Upper lobe of left lung (tissue), 6 donors: ENCODE measurements around the gene SPRTN. TPM values are rescaled to one million over a fixed set of nuclear protein-coding genes. Genes with fewer than 3 reads are reported as not detected.

Experiments used
- ATAC-seq, 2 donors: fragments of 200-7000 bp; cut with Tn5 transposase; one replicate each; pipeline ENCODE4 v1.9.1; 2022; ENCODE audit warnings: mild to moderate bottlenecking in 2 of 2, moderate library complexity in 2 of 2; ENCODE audit not compliant: low FRiP score in 2 of 2
- DNase-seq, 2 donors: peaks; one replicate each; pipeline ENCODE4 v3.0.0-alpha.2; 2019 to 2020
- H3K27ac ChIP-seq, 4 donors: fragments of 200-600 bp; sonication (generic); one replicate each; pipeline ENCODE4 v1.5.1; 2016 to 2019
- H3K27me3 ChIP-seq, 4 donors: fragments of 200-600 bp; sonication (generic); one replicate each; pipeline ENCODE4 v1.5.1; 2017 to 2019
- H3K36me3 ChIP-seq, 4 donors: fragments of 200-600 bp; sonication (generic); one replicate each; pipeline ENCODE4 v1.5.1; 2016 to 2019
- H3K4me1 ChIP-seq, 4 donors: fragments of 200-600 bp; sonication (generic); one replicate each; pipeline ENCODE4 v1.5.1; 2018 to 2019
- H3K4me3 ChIP-seq, 4 donors: fragments of 200-600 bp; sonication (generic); one replicate each; pipeline ENCODE4 v1.5.1; 2017 to 2019; ENCODE audit warnings: mild to moderate bottlenecking in 2 of 4, moderate library complexity in 1 of 4
- H3K9me3 ChIP-seq, 4 donors: fragments of 200-600 bp; sonication (generic); one replicate each; pipeline ENCODE4 v1.5.1; 2018 to 2019
- EP300 ChIP-seq, 4 donors: sonication (generic); formaldehyde crosslinking; IDR thresholded peaks; one replicate each; pipeline ENCODE4 v1.5.1; 2017; ENCODE audit warnings: antibody characterized with exemption in 4 of 4, control low read depth in 2 of 4
- POLR2A ChIP-seq, 4 donors: fragments of 450-650 bp; IDR thresholded peaks; one replicate each; pipeline ENCODE4 v1.5.1; 2016 to 2017; ENCODE audit warnings: antibody characterized with exemption in 4 of 4, mild to moderate bottlenecking in 2 of 4
- POLR2AphosphoS5 ChIP-seq, 2 donors: sonication (generic); formaldehyde crosslinking; IDR thresholded peaks; one replicate each; pipeline ENCODE4 v1.5.1; 2017; ENCODE audit warnings: antibody characterized with exemption in 2 of 2
- WGBS, 2 donors: methylation state at CpG; one replicate each; pipeline ENCODE4 v1.1.5; 2017 to 2018; 5-methylcytosine and 5-hydroxymethylcytosine counted together
- total RNA-seq, 6 donors: library from RNA; depleted of rRNA in 4 of 6; stranded (reverse); fragments of >200 nt in 4 of 6; gene quantifications; one replicate each; pipeline versions ENCODE4 v1.1.0 to v1.2.1, GENCODE V29; 2016 to 2021
- TF ChIP-seq, protein P1 (sequence below), 6 experiments: fragments of 450-650 bp in 4 of 6; fragments of 200-600 bp in 2 of 6; sonication (generic) in 2 of 6; IDR thresholded peaks; one replicate each; pipeline ENCODE4 v1.5.1; 2016 to 2019; ENCODE audit warnings: antibody characterized with exemption in 6 of 6
- donor health status: DM: no; HTN: no; CAD: no; lungs with moderate emphysema.
- donor health status: DM: no; HTN: yes; CAD: no; lungs with severe emphysema.

The SPRTN gene
- total RNA-seq, 6 donors from 2014 or later, result 8.8 to 30.9 (median 17.2) TPM

DNA sequence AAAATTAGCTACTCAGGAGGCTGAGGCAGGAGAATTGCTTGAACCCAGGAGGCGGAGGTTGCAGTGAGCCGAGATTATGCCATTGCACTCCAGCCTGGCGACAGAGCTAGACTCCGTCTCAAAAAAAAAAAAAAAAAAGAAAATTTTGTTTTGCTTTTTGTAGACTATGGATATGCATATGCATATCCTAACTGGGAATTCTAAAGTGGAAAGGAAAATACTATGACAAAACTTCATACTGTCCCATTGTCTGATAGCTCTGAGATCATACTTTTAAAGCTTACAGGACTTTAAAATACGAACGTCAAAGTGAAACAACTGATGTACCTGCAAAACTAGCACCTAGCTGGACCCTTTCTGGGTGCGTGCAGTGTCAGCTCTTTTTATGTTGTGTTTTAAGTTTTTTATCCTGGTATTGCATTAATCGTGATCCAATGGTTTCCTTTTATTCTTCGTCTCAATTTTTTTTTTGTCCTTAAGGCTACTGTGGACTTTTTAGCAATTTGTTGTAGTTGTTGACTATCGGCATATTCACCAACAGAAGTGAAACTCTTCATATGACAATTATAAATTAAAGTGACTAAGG, 19.2 kb downstream of the SPRTN start:
- Histone ChIP-seq H3K4me3 (no peak overlapping the region), H3K27me3 (no peaks in the 10 kb centered on the region), H3K36me3 (peaks cover 0 to 14% (median 8%) of the 10 kb centered on the region in 4 donors), H3K4me1 (peaks cover 0 to 3% (median 1%) of the 10 kb centered on the region in 4 donors), H3K9me3 (no peaks in the 10 kb centered on the region), H3K27ac (no peak overlapping the region)
- ATAC-seq (no peak), DNase-seq (no peak)
- TF ChIP-seq POLR2AphosphoS5 (IDR thresholded peaks at IDR 0.05) (no peak), EP300 (IDR thresholded peaks at IDR 0.05) (no peak), POLR2A (IDR thresholded peaks at IDR 0.05) (no peak)
- TF ChIP-seq, protein P1, sequence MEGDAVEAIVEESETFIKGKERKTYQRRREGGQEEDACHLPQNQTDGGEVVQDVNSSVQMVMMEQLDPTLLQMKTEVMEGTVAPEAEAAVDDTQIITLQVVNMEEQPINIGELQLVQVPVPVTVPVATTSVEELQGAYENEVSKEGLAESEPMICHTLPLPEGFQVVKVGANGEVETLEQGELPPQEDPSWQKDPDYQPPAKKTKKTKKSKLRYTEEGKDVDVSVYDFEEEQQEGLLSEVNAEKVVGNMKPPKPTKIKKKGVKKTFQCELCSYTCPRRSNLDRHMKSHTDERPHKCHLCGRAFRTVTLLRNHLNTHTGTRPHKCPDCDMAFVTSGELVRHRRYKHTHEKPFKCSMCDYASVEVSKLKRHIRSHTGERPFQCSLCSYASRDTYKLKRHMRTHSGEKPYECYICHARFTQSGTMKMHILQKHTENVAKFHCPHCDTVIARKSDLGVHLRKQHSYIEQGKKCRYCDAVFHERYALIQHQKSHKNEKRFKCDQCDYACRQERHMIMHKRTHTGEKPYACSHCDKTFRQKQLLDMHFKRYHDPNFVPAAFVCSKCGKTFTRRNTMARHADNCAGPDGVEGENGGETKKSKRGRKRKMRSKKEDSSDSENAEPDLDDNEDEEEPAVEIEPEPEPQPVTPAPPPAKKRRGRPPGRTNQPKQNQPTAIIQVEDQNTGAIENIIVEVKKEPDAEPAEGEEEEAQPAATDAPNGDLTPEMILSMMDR (IDR thresholded peaks at IDR 0.05), result no peak
- 83 to 86% methylated on average over 10 of the region's 10 CpGs for WGBS, 2 donors

DNA sequence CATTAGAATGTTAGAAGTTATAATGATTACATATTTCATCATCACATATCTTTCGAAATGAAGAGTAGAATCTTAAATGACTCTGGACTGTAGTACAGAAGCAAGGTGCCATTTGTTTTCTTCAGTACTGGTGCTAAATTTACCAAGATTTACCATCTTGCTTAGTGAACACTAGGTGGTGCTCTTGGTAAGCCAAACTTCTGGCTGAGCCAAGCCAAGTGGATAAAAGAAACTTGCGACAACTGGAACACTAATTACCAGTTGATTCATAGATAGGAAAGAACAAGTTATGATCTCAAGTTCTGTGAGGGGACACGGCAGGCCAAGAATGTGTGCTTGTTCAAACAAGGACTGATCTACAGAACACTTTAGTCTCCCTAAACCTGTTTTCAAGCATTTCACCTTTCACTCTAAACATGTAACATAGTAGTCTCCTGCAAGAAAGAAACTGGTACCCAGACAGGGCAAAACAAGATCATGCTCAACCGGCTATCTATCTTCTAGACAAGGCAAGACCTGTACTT, 19.8 kb downstream of the SPRTN start:
- ATAC-seq (peak; percentile 84 to 91), DNase-seq (peak in 1 of 2 donors; percentile 43)
- peaks cover 0 to 3% (median 1%) of the 10 kb centered on the region in 4 donors for H3K4me1 ChIP-seq
- TF ChIP-seq, protein P1 (IDR thresholded peaks at IDR 0.05), result peak; percentile 49 to 89 (median 80)
- TF ChIP-seq POLR2AphosphoS5 (IDR thresholded peaks at IDR 0.05), result no peak
- H3K36me3 ChIP-seq, result peaks cover 0 to 8% (median 4%) of the 10 kb centered on the region in 4 donors
- no peak overlapping the region for H3K4me3 ChIP-seq
- H3K27me3 ChIP-seq, result no peaks in the 10 kb centered on the region
- WGBS, 2 donors, result 14% methylated on average over 4 of the region's 4 CpGs
- no peaks in the 10 kb centered on the region for H3K9me3 ChIP-seq
- H3K27ac ChIP-seq, result no peak overlapping the region

DNA sequence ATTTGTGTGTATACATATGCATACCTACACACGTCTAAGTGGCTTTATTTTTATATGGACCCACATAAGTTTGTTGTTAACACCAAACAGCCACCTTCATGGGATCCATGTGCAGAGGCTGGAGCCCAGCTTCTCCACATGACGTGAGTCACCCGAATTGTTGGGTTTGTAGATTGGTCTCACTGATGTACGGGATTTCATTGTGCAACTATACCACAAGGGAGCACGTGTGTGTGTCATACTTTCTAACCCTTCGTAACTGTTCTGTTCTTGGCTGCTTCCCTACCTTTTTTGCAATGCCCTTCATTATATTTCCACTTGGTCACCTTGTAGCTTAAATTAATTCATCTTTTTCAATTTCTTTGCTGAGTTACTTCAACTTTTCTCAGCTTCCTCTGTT, 21.0 kb downstream of the SPRTN start:
- WGBS, 2 donors, result 66 to 91% methylated on average over 6 of the region's 6 CpGs

DNA sequence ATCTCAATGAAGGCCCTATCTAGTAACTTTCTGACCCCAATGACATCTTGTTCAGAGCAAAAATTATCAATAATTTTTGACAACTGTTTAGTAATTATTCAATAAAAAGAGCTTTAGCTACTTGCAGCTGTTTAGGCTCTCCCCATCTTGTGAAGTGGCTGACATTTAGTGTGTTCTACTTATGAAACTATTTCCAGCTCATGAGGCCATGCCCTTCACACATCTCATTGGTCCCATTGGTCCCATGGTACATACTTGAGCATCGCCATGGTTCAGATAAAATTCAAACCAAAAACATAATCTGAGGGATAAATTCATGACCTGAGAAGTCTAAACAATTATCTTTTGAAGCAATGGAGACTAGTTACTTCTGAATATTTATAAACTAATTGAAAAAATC, 24.2 kb downstream of the SPRTN start:
- DNase-seq (no peak), ATAC-seq (no peak)
- no peaks in the 10 kb centered on the region for H3K9me3 ChIP-seq
- TF ChIP-seq POLR2A (IDR thresholded peaks at IDR 0.05), result no peak
- TF ChIP-seq, protein P1 (IDR thresholded peaks at IDR 0.05), result no peak
- no peak for TF ChIP-seq EP300 (IDR thresholded peaks at IDR 0.05)
- no peak for TF ChIP-seq POLR2AphosphoS5 (IDR thresholded peaks at IDR 0.05)
- H3K4me3 ChIP-seq, result no peak overlapping the region
- H3K27me3 ChIP-seq, result no peaks in the 10 kb centered on the region
- peaks cover 0 to 15% (median 0%) of the 10 kb centered on the region in 4 donors for H3K36me3 ChIP-seq
- H3K4me1 ChIP-seq, result peaks cover 0 to 6% (median 3%) of the 10 kb centered on the region in 4 donors
- H3K27ac ChIP-seq, result no peak overlapping the region
- 92% methylated on average over 1 of the region's 1 CpG for WGBS, 2 donors

More for the DNA sequence above, 21.0 kb downstream of the SPRTN start:
- TF ChIP-seq, protein P1 (IDR thresholded peaks at IDR 0.05), result no peak
- no peak for TF ChIP-seq EP300 (IDR thresholded peaks at IDR 0.05)
- TF ChIP-seq POLR2A (IDR thresholded peaks at IDR 0.05), result no peak
- peak in 1 of 2 donors; percentile 13 for TF ChIP-seq POLR2AphosphoS5 (IDR thresholded peaks at IDR 0.05)
- ATAC-seq (peak in 1 of 2 donors; percentile 90), DNase-seq (peak in 1 of 2 donors; percentile 53)
- no peak overlapping the region for H3K27ac ChIP-seq
- peaks cover 0 to 2% (median 0%) of the 10 kb centered on the region in 4 donors for H3K36me3 ChIP-seq
- H3K27me3 ChIP-seq, result no peaks in the 10 kb centered on the region
- H3K9me3 ChIP-seq, result no peaks in the 10 kb centered on the region
- H3K4me1 ChIP-seq, result peaks cover 0 to 6% (median 3%) of the 10 kb centered on the region in 4 donors
- no peak overlapping the region for H3K4me3 ChIP-seq
